Measurements from ENCODE around the gene INAFM1. TPM values are rescaled to one million over a fixed set of nuclear protein-coding genes. Genes with fewer than 3 reads are reported as not detected.
"Not testable (repeated sequence)": the region's sequence is repeated elsewhere in the genome, so short reads cannot be mapped to it uniquely, and the experiment has no call there.

INAFM1 gene
- total RNA-seq, 1 experiment from 2014 or later: 13.5 TPM

- H3K4me2 ChIP-seq: no peak overlapping the region; the same call in 1 of the 2 replicates
Measured at GRCh38 chr19:47247308-47247990, 27.2 kb upstream of the INAFM1 start.

GRCh38 chr19:47253016-47253415 is 21.7 kb upstream of the INAFM1 start:
- H3K27me3 ChIP-seq (ENCODE audit: insufficient read depth, low read depth); DNase-seq; H3K9me3 ChIP-seq (ENCODE audit: insufficient read depth, low read depth); H3K36me3 ChIP-seq (ENCODE audit: low read depth); H4K20me1 ChIP-seq (ENCODE audit: insufficient read depth); BruUV-seq (replicated peaks); H3K4me3 ChIP-seq; H2AFZ ChIP-seq; H3K9me2 ChIP-seq (ENCODE audit: insufficient read depth): not testable (repeated sequence)
- Histone ChIP-seq H3F3A (ENCODE audit: insufficient read depth, low read depth) (peaks cover 57% of the 10 kb centered on the region), H3K27ac (peak overlapping the region; percentile 97), H3K4me1 (replicated peaks; ENCODE audit: insufficient read depth) (peaks cover 39% of the 10 kb centered on the region), H3K79me2 (ENCODE audit: low read depth) (peaks cover 17% of the 10 kb centered on the region), H3K4me2 (peak overlapping the region; percentile 66)
- intact Hi-C loops (cut with micrococcal nuclease; ENCODE audit: unreplicated experiment): loop anchor here (1.0 kb wide), 1 partner anchor 26 kb away; no protein-coding TSS in a partner anchor
- POLR2A ChIA-PET (ENCODE audit: unreplicated experiment): interaction anchor here (0.6 to 0.7 kb wide), 2 partner anchors 20 to 104 kb away, joined by 3 read pairs; no protein-coding TSS in a partner anchor
- CTCF ChIA-PET: interaction anchor here (0.6 to 1.1 kb wide), 4 partner anchors 9 to 488 kb away, joined by 3 to 18 read pairs (median 8); no protein-coding TSS in a partner anchor

More at GRCh38 chr19:47247308-47247990, 27.2 kb upstream of the INAFM1 start:
- BruUV-seq (replicated peaks): no TSS peak
- Histone ChIP-seq H3K4me3 (no peak overlapping the region), H3K9me3 (ENCODE audit: insufficient read depth, low read depth) (no peaks in the 10 kb centered on the region), H3K9me2 (ENCODE audit: insufficient read depth) (no peaks in the 10 kb centered on the region), H3K79me2 (ENCODE audit: low read depth) (no peaks in the 10 kb centered on the region), H3K36me3 (ENCODE audit: low read depth) (no peaks in the 10 kb centered on the region), H3K27ac (no peak overlapping the region), H3K4me1 (replicated peaks; ENCODE audit: insufficient read depth) (peaks cover 18% of the 10 kb centered on the region), H2AFZ (no peak overlapping the region), H4K20me1 (ENCODE audit: insufficient read depth) (no peaks in the 10 kb centered on the region), H3F3A (ENCODE audit: insufficient read depth, low read depth) (peaks cover 32% of the 10 kb centered on the region), H3K27me3 (ENCODE audit: insufficient read depth, low read depth) (no peaks in the 10 kb centered on the region)
- DNase-seq: peak; percentile 45 to 72
- ChIA-PET CTCF (interaction anchor here (0.6 to 1.9 kb wide), 2 partner anchors 37 to 211 kb away, joined by 3 to 6 read pairs; no protein-coding TSS in a partner anchor), POLR2A (ENCODE audit: unreplicated experiment) (no interaction called here)
- TF ChIP-seq EZH2 (IDR thresholded peaks at IDR 0.05; ENCODE audit: low read depth) (no peak), CTCF (conservative IDR thresholded peaks at IDR 0.05) (peak; percentile 98)
- intact Hi-C loops (cut with micrococcal nuclease; ENCODE audit: unreplicated experiment): loop anchor here (1.0 kb wide), 1 partner anchor 98 kb away; no protein-coding TSS in a partner anchor

GRCh38 chr19:47253467-47253881 is 21.2 kb upstream of the INAFM1 start:
- DNase-seq: peak; percentile 80 to 99
- no TSS peak for BruUV-seq (replicated peaks)
- H3K9me2 ChIP-seq (ENCODE audit: insufficient read depth): no peaks in the 10 kb centered on the region
- ChIA-PET CTCF (interaction anchor here (0.6 to 1.1 kb wide), 4 partner anchors 9 to 488 kb away, joined by 3 to 18 read pairs (median 8); no protein-coding TSS in a partner anchor), POLR2A (ENCODE audit: unreplicated experiment) (interaction anchor here (0.5 to 0.6 kb wide), 2 partner anchors 20 to 508 kb away, joined by 3 read pairs; no protein-coding TSS in a partner anchor)
- TF ChIP-seq CTCF (conservative IDR thresholded peaks at IDR 0.05) (no peak), EZH2 (IDR thresholded peaks at IDR 0.05; ENCODE audit: low read depth) (no peak)
- H4K20me1 ChIP-seq (ENCODE audit: insufficient read depth): 0 out of 2 replicates have a peak, but pooled peaks cover 1% of the 10 kb centered on the region
- peaks cover 43% of the 10 kb centered on the region for H3K4me1 ChIP-seq (replicated peaks; ENCODE audit: insufficient read depth)
- no peak overlapping the region; the same call in 1 of the 2 replicates for H3K4me3 ChIP-seq
- no peaks in the 10 kb centered on the region for H3K36me3 ChIP-seq (ENCODE audit: low read depth)
- H3F3A ChIP-seq (ENCODE audit: insufficient read depth, low read depth): peaks cover 61% of the 10 kb centered on the region
- peak overlapping the region; percentile 97 for H3K27ac ChIP-seq
- no peaks in the 10 kb centered on the region for H3K27me3 ChIP-seq (ENCODE audit: insufficient read depth, low read depth)
- H3K4me2 ChIP-seq: peak overlapping the region; percentile 66
- H2AFZ ChIP-seq: no peak overlapping the region
- peaks cover 22% of the 10 kb centered on the region for H3K79me2 ChIP-seq (ENCODE audit: low read depth)
- H3K9me3 ChIP-seq (ENCODE audit: insufficient read depth, low read depth): no peaks in the 10 kb centered on the region
- intact Hi-C loops (cut with micrococcal nuclease; ENCODE audit: unreplicated experiment): loop anchor here (1.0 kb wide), 1 partner anchor 26 kb away; no protein-coding TSS in a partner anchor
